Stimulated activated CD4-positive, alpha-beta T cell treated with anti-CD3 and anti-CD28 coated beads, Interleukin-1b, Interleukin-23, amount 100 ng/mL, for 4 hours (primary cell): ENCODE measurements around the gene PTCHD1.

Source experiments
- DNase-seq, 2 donors: peaks; one replicate each; pipeline ENCODE4 v3.0.0-alpha.2; 2020; ENCODE audit warnings: low read depth in 2 of 2

Gene PTCHD1

DNA sequence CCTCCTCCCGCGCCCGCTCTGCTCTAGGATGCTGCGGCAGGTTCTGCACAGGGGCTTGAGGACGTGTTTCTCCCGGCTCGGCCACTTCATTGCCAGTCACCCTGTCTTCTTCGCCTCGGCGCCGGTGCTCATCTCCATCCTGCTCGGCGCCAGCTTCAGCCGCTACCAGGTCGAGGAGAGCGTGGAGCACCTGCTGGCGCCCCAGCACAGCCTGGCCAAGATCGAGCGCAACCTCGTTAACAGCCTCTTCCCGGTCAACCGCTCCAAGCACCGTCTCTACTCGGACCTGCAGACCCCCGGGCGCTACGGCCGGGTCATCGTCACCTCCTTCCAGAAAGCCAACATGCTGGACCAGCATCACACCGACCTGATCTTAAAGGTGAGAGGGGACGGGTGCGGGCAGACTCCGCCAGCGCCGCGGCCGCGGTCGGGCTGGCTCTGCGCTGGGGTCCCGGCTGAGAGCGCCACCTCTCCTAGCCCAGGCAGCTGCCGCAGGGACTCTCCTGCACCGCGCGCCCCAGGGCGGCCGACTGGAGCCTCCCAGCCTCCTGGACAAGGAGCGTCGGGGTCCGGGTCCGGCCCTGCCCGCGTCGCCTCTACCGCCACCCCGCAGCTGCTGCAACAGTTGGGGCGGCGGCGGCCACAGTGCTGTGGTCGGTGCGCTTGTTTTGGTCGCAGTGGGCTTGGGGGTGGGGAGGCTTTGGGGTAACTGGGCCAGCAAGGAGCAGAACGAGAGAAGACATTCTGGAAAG is at the start of gene PTCHD1:
PTCHD1 (plus strand) TSS at position 2 of the 752 bp plus-strand sequence; CDS start at position 29, 27 bp downstream.
- no peak for DNase-seq

DNA sequence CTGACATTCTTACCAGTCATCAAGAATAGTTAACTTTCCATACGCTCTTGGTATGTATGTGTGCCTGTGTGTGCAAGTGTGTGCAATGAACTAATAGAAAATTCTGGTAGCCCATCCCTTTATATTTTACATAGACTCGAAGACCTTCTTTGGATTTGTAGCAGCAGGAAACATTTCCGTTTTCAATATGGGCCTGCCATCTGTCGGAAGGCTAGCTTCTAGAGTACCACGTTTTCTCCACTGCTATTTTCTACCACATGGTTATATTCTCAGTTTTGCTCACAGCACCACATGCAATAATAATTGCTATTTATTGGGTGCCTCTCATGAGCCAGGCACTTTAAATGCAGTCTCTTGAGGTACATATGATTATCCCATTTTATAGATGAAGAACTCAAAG is 47.9 kb upstream of the PTCHD1 start:
- no peak for DNase-seq

GRCh38 chrX:23287191-23287725 is 47.4 kb upstream of the PTCHD1 start:
- no peak for DNase-seq

GRCh38 chrX:23292354-23292987 is 42.2 kb upstream of the PTCHD1 start:
- DNase-seq = no peak

DNA sequence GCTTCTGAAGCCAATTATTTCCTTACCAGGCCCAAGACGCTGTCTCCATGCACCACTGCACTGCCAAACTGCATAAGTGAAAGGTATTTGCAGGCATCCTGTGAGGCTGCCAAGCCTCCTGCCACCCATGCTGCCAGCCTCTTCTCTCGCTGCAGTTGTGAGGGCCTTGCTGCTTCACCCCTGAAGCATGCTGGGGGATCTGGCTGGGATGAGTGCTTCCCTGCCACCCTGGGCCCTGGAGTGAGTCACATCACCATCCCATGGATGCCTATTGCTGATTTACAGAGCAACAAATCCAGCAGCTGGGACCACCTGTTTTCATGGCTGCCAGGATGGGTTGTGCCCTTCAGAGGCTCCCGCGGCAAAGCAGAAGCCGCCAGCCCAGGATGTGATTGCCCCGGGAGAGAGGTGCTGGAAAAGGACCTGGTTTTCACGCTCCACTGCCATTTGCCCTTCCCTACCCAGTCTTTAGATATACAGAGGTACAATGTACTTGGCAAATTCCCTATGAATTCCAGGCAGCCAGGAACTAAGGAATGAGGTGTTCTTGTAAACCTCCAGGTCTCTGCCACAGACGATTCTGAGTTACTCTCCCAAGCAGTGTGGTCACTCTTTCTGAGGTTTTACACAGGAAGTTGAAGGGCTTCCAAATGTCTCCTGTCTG is 41.5 kb upstream of the PTCHD1 start:
- DNase-seq = no peak

GRCh38 chrX:23304881-23305280 is 29.8 kb upstream of the PTCHD1 start:
- DNase-seq = no peak

DNA sequence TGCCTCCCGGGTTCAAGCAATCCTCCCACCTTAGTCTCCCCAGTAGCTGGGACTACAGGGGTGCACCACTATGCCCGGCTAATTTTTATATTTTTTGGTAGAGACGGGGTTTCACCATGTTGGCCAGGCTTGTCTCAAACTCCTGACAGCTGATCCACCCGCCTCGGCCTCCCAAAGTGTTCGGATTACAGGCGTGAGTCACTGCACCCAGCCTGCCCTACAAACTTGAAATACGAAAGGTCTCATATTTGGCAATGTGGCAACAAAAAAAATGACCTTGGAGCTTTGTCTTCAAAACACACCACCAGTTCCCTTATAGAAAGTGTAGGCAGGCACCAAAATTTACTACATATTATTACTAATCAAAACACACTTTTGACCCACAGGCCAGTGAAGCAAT is 22.9 kb upstream of the PTCHD1 start:
- DNase-seq = no peak

DNA sequence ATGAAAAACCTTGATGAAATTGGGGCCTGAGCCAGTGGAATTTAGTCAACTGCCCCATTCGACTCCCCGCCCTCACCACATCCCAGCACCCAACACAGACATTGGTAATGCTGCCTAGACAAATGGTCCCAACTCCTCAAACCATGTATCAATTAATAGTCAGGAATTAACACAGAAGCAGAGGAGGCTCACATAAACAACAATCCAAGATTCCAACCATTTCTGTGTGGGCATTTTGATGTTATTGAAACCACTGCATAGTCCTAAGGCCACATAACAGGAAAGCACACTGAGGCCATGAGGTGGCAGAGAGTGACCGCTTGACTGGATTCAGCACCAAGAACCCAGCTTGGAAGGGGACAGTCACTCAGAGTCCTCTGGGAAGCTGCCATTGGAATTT is 22.5 kb upstream of the PTCHD1 start:
- DNase-seq = no peak

- DNase-seq = peak in 1 of 2 donors; percentile 21
Measured at GRCh38 chrX:23317799-23318724, 16.6 kb upstream of the PTCHD1 start.

DNA sequence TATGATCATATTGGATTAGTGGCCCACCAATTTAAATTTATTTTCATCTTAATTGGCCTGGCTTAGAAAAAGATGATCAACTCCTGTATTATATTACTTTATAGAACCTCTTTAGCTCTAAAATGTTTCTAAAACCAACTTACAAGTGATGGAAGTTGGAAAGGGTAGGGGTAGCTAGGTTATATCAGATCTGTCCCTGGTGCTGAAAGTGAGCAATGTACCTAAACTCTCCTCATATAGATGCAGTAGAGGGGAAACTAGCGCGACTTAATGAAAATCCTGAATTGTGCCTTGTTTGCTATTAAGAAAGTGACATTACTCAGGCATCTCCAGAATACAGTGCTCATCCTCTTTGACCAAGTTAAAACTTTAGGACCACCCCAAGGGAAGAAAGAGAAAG is 7.5 kb upstream of the PTCHD1 start:
- no peak for DNase-seq

DNA sequence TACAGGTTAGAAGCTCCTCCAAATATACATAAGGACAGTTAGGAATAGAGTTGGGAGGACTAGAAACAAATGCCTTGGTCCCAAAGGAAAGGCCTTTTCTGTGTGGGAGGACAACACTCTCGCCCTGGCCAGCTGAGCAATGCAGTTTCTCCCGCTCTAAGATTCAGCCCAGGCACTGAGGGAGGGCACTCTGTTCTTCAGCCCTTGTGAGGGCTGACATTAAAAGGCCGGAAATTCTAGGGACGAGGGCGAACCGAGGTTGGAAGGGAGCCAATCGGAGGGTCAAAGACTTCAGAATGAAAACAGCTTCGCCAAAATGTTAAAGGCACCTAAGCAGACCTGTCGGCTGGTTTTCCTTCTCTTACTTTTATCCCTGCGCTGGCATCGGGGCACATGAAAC is 2.9 kb upstream of the PTCHD1 start:
- no peak for DNase-seq

DNA sequence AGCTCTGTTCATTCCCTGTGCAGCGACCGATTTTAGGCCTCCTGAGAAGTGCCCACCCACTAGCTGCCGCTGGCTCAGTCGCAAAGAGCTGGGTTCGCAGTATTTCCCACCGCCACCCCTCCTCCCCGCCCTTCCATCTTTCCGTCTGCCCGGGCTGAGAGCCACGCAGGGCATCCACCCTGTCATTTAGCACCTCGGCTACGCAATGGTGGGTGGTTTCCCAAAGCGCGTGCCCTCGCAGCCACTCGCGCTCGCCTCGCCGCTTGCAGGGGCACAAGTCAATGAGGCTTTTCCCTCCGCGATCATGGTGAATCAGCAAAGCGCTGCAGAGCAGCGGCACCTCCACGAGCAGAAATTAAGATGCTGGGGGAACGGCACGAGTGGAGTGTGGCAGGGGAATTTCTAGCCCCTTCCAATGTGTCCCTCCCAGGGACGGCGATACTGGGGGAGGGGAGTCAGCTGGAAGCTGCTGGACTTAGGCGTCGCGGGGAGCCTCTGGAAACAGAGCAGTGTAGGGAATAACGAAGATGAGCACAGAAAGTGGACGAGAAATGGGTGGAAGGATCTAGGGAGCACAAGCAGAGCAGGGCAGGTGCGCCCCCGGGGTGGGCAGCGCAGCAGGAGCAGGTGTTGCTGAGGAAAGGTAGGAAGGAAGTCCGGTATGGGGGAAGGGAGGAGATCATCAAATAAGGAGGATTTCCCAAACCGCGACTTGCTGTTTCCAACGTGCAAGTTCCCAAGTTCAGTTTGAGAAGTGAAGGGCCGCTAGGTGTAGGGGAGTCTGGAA is 2.4 kb upstream of the PTCHD1 start:
- DNase-seq = no peak

- DNase-seq = no peak
Measured at GRCh38 chrX:23332888-23333821, 1.5 kb upstream of the PTCHD1 start.

DNA sequence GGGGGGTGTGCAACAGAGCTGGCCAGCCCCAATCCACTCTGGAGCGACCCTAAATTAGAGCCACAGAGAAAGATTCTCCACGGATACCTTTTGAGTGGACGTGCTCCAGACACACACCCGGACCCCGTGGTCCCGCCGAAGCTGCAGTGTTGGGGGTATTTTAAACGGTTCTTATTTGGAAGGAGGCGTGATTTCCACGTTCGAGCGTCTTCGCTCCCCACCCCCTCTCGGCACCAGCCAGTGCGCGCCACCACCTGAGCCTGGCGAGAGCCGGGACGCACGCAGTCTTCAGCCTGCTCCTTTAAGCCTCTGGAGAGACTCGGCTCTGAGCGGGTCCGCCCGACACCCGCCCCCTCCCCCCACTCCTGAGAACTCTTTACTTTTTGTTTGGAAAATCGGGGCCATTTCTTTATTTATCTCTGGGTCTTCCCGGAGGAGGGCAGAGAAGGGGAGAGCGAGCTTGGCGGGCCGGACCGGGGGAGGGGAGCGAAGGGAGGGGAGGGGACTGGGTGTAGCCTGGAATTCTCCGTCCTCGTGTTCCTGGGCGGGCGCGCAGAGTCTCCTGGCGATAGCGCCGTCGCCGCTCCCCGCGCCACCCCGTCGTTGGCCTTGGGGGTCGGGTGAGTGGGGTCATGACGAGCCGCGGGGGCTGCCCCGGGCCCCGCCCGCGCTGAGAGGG is 668 bp upstream of the PTCHD1 start:
- no peak for DNase-seq

GRCh38 chrX:23334521-23334847 is 165 bp upstream of the PTCHD1 start:
- DNase-seq = no peak

GRCh38 chrX:23338334-23338733 is 3.7 kb downstream of the PTCHD1 start:
- no peak for DNase-seq

- no peak for DNase-seq
Measured at GRCh38 chrX:23341452-23341851, 6.8 kb downstream of the PTCHD1 start.

- DNase-seq = no peak
Measured at GRCh38 chrX:23344238-23344903, 9.7 kb downstream of the PTCHD1 start.

DNA sequence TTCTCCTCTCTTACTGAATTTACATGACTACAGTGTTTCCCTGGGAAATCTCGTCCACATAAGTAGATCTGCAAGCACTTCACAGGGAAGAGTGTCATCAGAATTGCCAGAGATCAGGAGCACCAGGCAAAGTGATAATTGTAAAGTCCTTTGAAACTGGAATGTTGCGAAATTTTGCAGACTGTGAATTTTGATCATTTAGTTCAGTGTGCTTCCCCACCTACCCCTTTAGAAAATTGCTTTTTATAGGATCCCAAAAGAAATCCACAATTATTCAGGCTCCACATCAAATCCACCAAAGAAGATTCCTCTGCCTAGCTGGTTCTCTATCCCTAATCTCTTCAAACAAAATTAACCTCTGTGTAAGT is 10.2 kb downstream of the PTCHD1 start:
- DNase-seq = no peak
